Neuronal stem cell (in vitro differentiated cells): ENCODE measurements around the gene SPAAR.

Experiments used
- DNase-seq: peaks from one replicate; pipeline ENCODE4 v3.0.0-alpha.2; 2013; ENCODE audit warnings: low spot score
- H2AFZ ChIP-seq: one replicate; pipeline ENCODE4 v1.6.1; 2013; ENCODE audit warnings: mild to moderate bottlenecking, low read length, inconsistent platforms
- H2AK5ac ChIP-seq: 2 replicates; pipeline ENCODE4 v1.6.1; 2013; ENCODE audit warnings: low read depth, mild to moderate bottlenecking, inconsistent platforms, low read length, moderate library complexity, mixed read lengths
- H2BK120ac ChIP-seq: 2 replicates; pipeline ENCODE4 v1.6.1; 2013; ENCODE audit warnings: low read depth, mild to moderate bottlenecking, inconsistent platforms, low read length, moderate library complexity, mixed read lengths
- H2BK12ac ChIP-seq: one replicate; pipeline ENCODE4 v1.6.1; 2013; ENCODE audit warnings: low read length, inconsistent platforms
- H2BK15ac ChIP-seq: 2 replicates; pipeline ENCODE4 v1.6.1; 2013; ENCODE audit warnings: mild to moderate bottlenecking, low read length, inconsistent platforms, mixed read lengths
- H2BK5ac ChIP-seq: one replicate; pipeline ENCODE4 v1.6.1; 2013; ENCODE audit warnings: inconsistent platforms, mild to moderate bottlenecking, low read length, moderate library complexity
- H3K14ac ChIP-seq: one replicate; pipeline ENCODE4 v1.6.1; 2013; ENCODE audit warnings: low read length, inconsistent platforms
- H3K18ac ChIP-seq: 2 replicates; pipeline ENCODE4 v1.6.1; 2013; ENCODE audit warnings: low read length, inconsistent platforms
- H3K23ac ChIP-seq: 2 replicates; pipeline ENCODE4 v1.6.1; 2013; ENCODE audit warnings: low read depth, mild to moderate bottlenecking, mixed read lengths, low read length, inconsistent platforms; ENCODE audit not compliant: poor library complexity
- H3K27ac ChIP-seq: replicated peaks from 3 replicates; pipeline ENCODE4 v1.5.1; 2013; ENCODE audit warnings: low read length, inconsistent platforms
- H3K27me3 ChIP-seq, 3 experiments: 2 replicates each; pipeline ENCODE4 v1.6.1; 2013; ENCODE audit warnings: low read length in 3 of 3, mild to moderate bottlenecking in 2 of 3, inconsistent platforms in 1 of 3, low read depth in 1 of 3, mixed read lengths in 1 of 3, moderate library complexity in 1 of 3; ENCODE audit not compliant: control insufficient read depth in 3 of 3, insufficient read depth in 3 of 3
- H3K36me3 ChIP-seq, 2 donors: replicated peaks in 1 of 2; 2 replicates each; pipeline ENCODE4 v1.6.1; 2013; ENCODE audit warnings: low read length in 2 of 2; ENCODE audit not compliant: control insufficient read depth in 2 of 2, insufficient read depth in 2 of 2
- H3K4ac ChIP-seq: 2 replicates; pipeline ENCODE4 v1.6.1; 2013; ENCODE audit warnings: inconsistent platforms, mild to moderate bottlenecking, low read length, moderate library complexity
- H3K4me1 ChIP-seq, 2 donors: 1 replicate in 1 of 2; 2 replicates in 1 of 2; pipeline ENCODE4 v1.6.1; 2013; ENCODE audit warnings: low read length in 2 of 2, low read depth in 1 of 2; ENCODE audit not compliant: control insufficient read depth in 2 of 2, insufficient read depth in 1 of 2
- H3K4me2 ChIP-seq: one replicate; pipeline ENCODE4 v1.6.1; 2013; ENCODE audit warnings: mild to moderate bottlenecking, low read length, inconsistent platforms; ENCODE audit not compliant: insufficient read depth, poor library complexity, severe bottlenecking
- H3K4me3 ChIP-seq, 2 donors: 2 replicates each; pipeline ENCODE4 v1.5.1; 2013; ENCODE audit warnings: low read length in 2 of 2, mild to moderate bottlenecking in 2 of 2, inconsistent platforms in 1 of 2, moderate library complexity in 1 of 2
- H3K79me1 ChIP-seq: one replicate; pipeline ENCODE4 v1.6.1; 2013; ENCODE audit warnings: low read depth, mild to moderate bottlenecking, inconsistent platforms, low read length, moderate library complexity
- H3K9ac ChIP-seq: one replicate; pipeline ENCODE4 v1.6.1; 2013; ENCODE audit warnings: mild to moderate bottlenecking, low read depth, low read length, inconsistent platforms; ENCODE audit not compliant: poor library complexity
- H3K9me3 ChIP-seq, 2 donors: replicated peaks in 1 of 2; 2 replicates each; pipeline versions ENCODE3 to v1.6.1; 2013; ENCODE audit warnings: low read length in 2 of 2, mild to moderate bottlenecking in 2 of 2, inconsistent platforms in 1 of 2, low read depth in 1 of 2, mixed read lengths in 1 of 2, moderate library complexity in 1 of 2; ENCODE audit not compliant: control insufficient read depth in 2 of 2, insufficient read depth in 1 of 2
- H4K8ac ChIP-seq: one replicate; pipeline ENCODE4 v1.6.1; 2013; ENCODE audit warnings: low read depth, mild to moderate bottlenecking, inconsistent platforms, low read length, moderate library complexity
- H4K91ac ChIP-seq: one replicate; pipeline ENCODE4 v1.6.1; 2013; ENCODE audit warnings: low read length, low read depth, mild to moderate bottlenecking, inconsistent platforms; ENCODE audit not compliant: poor library complexity
- WGBS, 2 donors: extraction: QIAGEN DNeasy Blood & Tissue Kit; methylation state at CpG; one replicate each; pipeline ENCODE4 v1.1.7; 2013; ENCODE audit warnings: missing lambda C conversion rate in 2 of 2, mixed read lengths in 1 of 2; ENCODE audit not compliant: insufficient read length in 2 of 2, insufficient replicate concordance in 1 of 2; ENCODE audit errors: extremely low coverage in 2 of 2; 5-methylcytosine and 5-hydroxymethylcytosine counted together

SPAAR gene

DNA sequence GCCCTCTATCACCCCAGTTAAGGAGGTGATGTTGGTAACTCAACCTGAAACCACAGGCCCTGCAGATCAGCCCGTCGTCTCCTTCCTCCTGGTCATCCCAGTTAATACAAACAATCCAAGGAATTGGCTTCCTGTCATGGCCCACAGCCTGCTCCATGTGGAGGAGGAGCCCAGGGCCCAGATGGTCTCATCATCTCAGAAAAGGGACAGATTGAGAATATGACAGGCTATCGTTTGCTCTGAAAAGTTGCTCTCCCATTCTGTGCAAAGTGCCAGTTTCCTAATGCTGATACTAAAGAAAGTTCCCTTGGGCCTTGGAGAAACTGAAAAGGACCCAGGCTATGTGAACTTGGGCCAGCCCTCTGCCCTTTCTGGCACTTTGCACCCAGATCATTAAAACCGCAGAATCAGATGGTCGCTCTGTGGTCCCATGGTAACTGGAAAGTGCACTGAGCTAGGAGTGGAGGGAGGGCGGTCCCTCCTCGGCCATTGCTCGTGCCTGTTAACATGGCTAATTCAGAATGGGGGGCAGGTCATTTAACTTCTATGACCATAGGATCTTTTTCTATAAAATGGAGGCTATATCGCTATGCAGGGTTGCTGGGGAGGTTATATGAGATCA, 675 bp upstream of the SPAAR start:
- Histone ChIP-seq H3K14ac (no peak overlapping the region), H2AFZ (peak overlapping the region; percentile 87), H3K4ac (no peak overlapping the region), H2BK5ac (peak overlapping the region; percentile 62), H2BK15ac (no peak overlapping the region), H4K91ac (peak overlapping the region; percentile 82), H3K9me3 (no peaks in the 10 kb centered on the region), H2AK5ac (peak overlapping the region; percentile 66), H2BK12ac (peak overlapping the region; percentile 47), H3K18ac (peak overlapping the region; percentile 54), H4K8ac (no peak overlapping the region), H3K4me2 (no peak overlapping the region), H3K27me3 (peaks cover 0 to 2% (median 0%) of the 10 kb centered on the region in 3 experiments), H3K36me3 (no peaks in the 10 kb centered on the region), H2BK120ac (peak overlapping the region; percentile 12), H3K27ac (peak overlapping the region; percentile 88), H3K79me1 (no peaks in the 10 kb centered on the region), H3K9ac (no peak overlapping the region), H3K4me3 (no peak overlapping the region), H3K4me1 (peaks cover 23 to 50% of the 10 kb centered on the region in 2 donors), H3K23ac (no peak overlapping the region)
- WGBS, 2 donors, result no CpG with 5 or more reads among the region's 9 CpGs
- DNase-seq, result no peak

DNA sequence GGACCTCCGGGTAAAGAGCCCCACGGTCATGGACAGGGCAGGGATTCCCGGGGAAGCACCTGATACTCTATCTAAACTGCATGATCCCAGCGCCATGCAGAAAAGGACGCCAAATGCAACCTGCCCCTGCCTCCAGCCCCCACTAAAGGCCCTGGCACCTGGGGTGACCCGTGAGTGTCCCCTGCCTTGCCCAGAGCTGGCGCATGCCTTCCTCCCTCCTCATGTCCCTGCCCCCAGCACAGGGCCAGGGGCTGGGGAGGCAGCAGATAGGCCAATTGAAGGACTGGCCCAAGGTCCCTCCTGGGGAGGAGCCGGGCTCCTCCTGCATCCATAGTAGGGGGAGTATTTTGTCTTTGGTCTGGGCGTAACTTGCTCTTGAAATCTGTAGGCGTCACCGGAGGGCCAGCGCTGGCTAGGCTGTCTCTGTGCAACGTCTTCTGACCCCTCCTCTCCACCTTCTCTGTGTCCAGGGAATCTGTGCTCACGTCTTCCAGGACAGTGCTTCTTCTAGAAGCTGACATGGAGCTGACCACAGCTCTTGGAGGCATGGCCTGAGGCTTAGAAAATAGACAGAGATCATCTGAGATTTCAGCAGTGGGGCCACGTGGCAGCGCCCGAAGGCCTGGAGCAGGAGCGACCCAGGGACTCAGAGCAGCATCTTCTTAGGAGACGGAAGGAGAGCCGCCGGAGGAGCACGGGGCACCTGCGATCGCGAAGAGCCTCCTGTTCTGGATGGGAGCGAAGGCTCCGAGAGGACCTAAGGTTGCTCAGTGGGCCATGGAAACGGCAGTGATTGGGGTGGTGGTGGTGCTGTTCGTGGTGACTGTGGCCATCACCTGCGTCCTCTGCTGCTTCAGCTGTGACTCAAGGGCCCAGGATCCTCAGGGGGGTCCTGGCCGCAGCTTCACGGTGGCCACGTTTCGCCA, 660 bp downstream of the SPAAR start:
- no peaks in the 10 kb centered on the region for H3K27me3 ChIP-seq
- peak overlapping the region; percentile 87 for H2BK5ac ChIP-seq
- peak overlapping the region; percentile 8 for H3K23ac ChIP-seq
- peaks cover 27 to 49% of the 10 kb centered on the region in 2 donors for H3K4me1 ChIP-seq
- H2AFZ ChIP-seq, result peak overlapping the region; percentile 87
- peak overlapping the region; percentile 69 for H2BK120ac ChIP-seq
- H4K8ac ChIP-seq, result no peak overlapping the region
- H3K4ac ChIP-seq, result peak overlapping the region; percentile 41
- H3K14ac ChIP-seq, result peak overlapping the region; percentile 64
- peak overlapping the region; percentile 78 for H3K18ac ChIP-seq
- no peak overlapping the region for H3K9ac ChIP-seq
- WGBS, 2 donors, result no CpG with 5 or more reads among the region's 34 CpGs
- no peak overlapping the region for H3K4me2 ChIP-seq
- no peaks in the 10 kb centered on the region for H3K79me1 ChIP-seq
- peak overlapping the region in 1 of 2 donors; percentile 17 for H3K4me3 ChIP-seq
- DNase-seq, result no peak
- peak overlapping the region; percentile 66 for H2AK5ac ChIP-seq
- H2BK12ac ChIP-seq, result peak overlapping the region; percentile 98
- H3K27ac ChIP-seq, result no peak overlapping the region
- peak overlapping the region; percentile 97 for H4K91ac ChIP-seq
- peak overlapping the region; percentile 95 for H2BK15ac ChIP-seq
- no peaks in the 10 kb centered on the region for H3K36me3 ChIP-seq
- H3K9me3 ChIP-seq, result no peaks in the 10 kb centered on the region

DNA sequence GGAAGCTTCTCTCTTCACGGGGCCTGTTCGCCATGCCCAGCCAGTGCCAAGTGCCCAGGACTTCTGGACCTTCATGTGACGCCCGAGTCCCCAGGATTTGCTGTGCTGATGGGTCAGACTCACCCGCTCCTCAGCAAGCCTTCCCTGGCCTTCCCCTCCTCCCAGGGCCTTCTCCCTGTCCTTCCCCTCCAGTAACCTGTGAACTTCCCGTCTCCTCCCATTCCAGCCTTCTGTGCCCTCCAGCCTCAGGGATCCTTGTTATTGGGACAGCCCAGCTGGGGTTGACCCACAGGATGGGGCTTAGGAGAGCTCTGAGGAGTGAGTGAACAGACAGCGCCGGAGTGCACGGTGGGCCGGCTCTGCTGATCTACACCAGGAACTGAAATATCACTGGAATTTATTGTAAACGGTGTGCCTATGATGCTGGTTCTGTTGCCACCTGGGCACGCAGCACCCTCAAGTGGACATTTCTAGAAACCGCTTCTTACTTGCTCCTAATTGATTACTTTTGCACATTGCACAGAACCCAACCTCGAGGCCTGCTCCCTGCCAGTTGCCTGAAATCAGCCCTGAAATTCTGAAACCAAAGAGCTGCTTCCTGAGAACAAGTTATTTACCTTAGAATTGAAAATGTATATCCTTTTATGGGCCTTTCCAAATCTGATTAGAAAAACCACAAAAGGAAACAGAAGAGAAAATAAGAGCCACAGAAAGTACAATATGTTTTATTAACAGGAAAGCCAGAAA, 1.5 kb downstream of the SPAAR start:
- WGBS, 2 donors, result no CpG with 5 or more reads among the region's 14 CpGs
- peak overlapping the region; percentile 66 for H2AK5ac ChIP-seq
- peak overlapping the region; percentile 98 for H2BK12ac ChIP-seq
- H3K36me3 ChIP-seq, result no peaks in the 10 kb centered on the region
- H2BK15ac ChIP-seq, result peak overlapping the region; percentile 95
- H3K4me2 ChIP-seq, result no peak overlapping the region
- H3K4me1 ChIP-seq, result peaks cover 29 to 43% of the 10 kb centered on the region in 2 donors
- DNase-seq, result no peak
- no peak overlapping the region for H2AFZ ChIP-seq
- H3K23ac ChIP-seq, result peak overlapping the region; percentile 8
- H3K79me1 ChIP-seq, result no peaks in the 10 kb centered on the region
- peak overlapping the region; percentile 11 for H3K14ac ChIP-seq
- H3K4ac ChIP-seq, result no peak overlapping the region
- H2BK120ac ChIP-seq, result peak overlapping the region; percentile 69
- H3K9ac ChIP-seq, result no peak overlapping the region
- peak overlapping the region; percentile 87 for H2BK5ac ChIP-seq
- no peaks in the 10 kb centered on the region for H3K27me3 ChIP-seq
- peak overlapping the region; percentile 97 for H4K91ac ChIP-seq
- H3K9me3 ChIP-seq, result no peaks in the 10 kb centered on the region
- no peak overlapping the region for H3K27ac ChIP-seq
- no peak overlapping the region for H4K8ac ChIP-seq
- H3K18ac ChIP-seq, result peak overlapping the region; percentile 78
- peak overlapping the region in 1 of 2 donors; percentile 17 for H3K4me3 ChIP-seq
